Measurements from ENCODE around the gene PPT2. TPM values are rescaled to one million over a fixed set of nuclear protein-coding genes. Genes with fewer than 3 reads are reported as not detected.
"Not testable (repeated sequence)": the region's sequence is repeated elsewhere in the genome, so short reads cannot be mapped to it uniquely, and the experiment has no call there.

The PPT2 gene
- total RNA-seq, 1 donor from 2014 or later: 40.8 TPM

DNA sequence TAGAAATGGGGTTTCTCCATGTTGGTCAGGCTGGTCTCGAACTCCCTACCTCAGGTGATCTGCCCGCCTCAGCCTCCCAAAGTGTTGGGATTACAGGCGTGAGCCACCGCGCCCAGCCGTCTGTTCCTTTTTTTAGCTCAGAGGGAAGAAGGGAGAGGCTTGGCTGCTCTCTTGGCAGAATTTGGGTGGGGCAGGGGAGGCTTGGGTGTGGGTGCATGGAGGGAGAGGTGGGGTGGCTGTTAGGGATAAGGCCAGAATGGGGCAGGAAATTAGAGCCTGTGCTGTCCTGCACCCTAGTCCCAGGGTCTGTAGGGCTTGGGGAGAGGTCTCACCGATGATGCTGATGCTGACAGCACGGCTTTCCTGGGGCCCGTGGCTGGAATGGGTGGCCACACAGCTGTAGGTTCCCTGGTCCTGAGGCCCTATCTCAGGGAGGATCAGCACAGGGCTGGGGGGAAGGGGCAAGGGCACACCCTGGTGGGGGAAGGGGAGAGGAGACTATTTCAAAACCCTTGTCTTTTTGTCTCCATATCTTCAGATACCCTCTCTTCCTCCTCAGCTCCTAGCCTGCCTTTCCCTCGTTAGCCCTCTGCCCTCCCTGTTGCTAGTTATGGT lies 28.1 kb downstream of the PPT2 start:
- Mint-ChIP-seq H3K36me3 (ENCODE audit: unreplicated experiment) (peaks cover 27% of the 10 kb centered on the region), H3K4me1 (ENCODE audit: unreplicated experiment) (peaks cover 34% of the 10 kb centered on the region), H3K4me3 (ENCODE audit: unreplicated experiment) (no peak overlapping the region), H3K27ac (ENCODE audit: unreplicated experiment) (no peak overlapping the region), H3K9me3 (ENCODE audit: unreplicated experiment) (no peaks in the 10 kb centered on the region), H3K27me3 (ENCODE audit: unreplicated experiment) (no peaks in the 10 kb centered on the region)
- TF ChIP-seq, protein P1, sequence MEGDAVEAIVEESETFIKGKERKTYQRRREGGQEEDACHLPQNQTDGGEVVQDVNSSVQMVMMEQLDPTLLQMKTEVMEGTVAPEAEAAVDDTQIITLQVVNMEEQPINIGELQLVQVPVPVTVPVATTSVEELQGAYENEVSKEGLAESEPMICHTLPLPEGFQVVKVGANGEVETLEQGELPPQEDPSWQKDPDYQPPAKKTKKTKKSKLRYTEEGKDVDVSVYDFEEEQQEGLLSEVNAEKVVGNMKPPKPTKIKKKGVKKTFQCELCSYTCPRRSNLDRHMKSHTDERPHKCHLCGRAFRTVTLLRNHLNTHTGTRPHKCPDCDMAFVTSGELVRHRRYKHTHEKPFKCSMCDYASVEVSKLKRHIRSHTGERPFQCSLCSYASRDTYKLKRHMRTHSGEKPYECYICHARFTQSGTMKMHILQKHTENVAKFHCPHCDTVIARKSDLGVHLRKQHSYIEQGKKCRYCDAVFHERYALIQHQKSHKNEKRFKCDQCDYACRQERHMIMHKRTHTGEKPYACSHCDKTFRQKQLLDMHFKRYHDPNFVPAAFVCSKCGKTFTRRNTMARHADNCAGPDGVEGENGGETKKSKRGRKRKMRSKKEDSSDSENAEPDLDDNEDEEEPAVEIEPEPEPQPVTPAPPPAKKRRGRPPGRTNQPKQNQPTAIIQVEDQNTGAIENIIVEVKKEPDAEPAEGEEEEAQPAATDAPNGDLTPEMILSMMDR (IDR thresholded peaks at IDR 0.05): no peak
- no peak for DNase-seq (ENCODE audit: extremely low spot score, unreplicated experiment)

DNA sequence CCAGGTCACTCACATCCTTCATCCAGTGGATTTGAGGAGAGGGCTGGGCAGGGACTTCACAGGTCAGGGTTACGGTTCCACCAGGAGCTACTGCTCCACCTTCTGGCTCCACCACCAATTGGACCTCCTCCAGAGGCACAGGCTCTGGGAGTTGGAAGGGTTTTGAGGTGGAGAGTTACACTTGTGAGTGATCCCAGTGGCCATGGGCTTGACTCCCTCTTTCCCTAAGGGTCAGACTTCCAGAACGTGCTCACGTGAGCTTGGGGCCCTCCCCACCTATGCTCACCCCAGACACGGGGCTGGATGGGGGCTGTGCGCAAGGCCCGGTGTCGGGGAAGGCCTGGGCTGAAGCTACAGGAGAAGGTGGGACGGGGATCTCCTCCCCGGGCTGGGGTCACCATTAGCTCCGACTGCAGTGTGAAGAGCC lies 28.6 kb downstream of the PPT2 start:
- Mint-ChIP-seq H3K27ac (ENCODE audit: unreplicated experiment) (no peak overlapping the region), H3K4me1 (ENCODE audit: unreplicated experiment) (peaks cover 34% of the 10 kb centered on the region), H3K36me3 (ENCODE audit: unreplicated experiment) (peaks cover 32% of the 10 kb centered on the region), H3K27me3 (ENCODE audit: unreplicated experiment) (no peaks in the 10 kb centered on the region), H3K4me3 (ENCODE audit: unreplicated experiment) (no peak overlapping the region), H3K9me3 (ENCODE audit: unreplicated experiment) (no peaks in the 10 kb centered on the region)
- TF ChIP-seq, protein P1 (IDR thresholded peaks at IDR 0.05): no peak
- no peak for DNase-seq (ENCODE audit: extremely low spot score, unreplicated experiment)

DNA sequence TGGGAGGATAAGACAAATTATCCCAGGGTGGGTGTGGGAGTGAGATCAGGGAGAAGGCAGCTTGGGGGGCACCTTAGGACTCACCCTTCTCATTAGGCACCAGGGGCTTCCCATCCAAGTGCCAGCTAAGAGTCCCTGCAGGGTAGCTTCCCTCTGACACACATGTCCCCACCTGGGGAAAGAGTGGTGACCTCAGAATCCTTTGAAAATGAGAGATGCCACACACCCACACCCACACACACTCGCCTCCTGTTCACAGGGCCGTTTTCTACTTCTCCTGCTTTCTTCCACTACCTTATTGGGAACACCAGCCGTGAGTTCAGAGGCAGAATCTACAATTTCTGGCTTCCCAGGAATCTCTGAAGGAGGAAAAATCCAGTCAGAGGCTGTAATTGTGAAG lies 29.1 kb downstream of the PPT2 start:
- Mint-ChIP-seq H3K4me1 (ENCODE audit: unreplicated experiment) (peaks cover 36% of the 10 kb centered on the region), H3K36me3 (ENCODE audit: unreplicated experiment) (peaks cover 36% of the 10 kb centered on the region), H3K9me3 (ENCODE audit: unreplicated experiment) (no peaks in the 10 kb centered on the region), H3K4me3 (ENCODE audit: unreplicated experiment) (no peak overlapping the region), H3K27ac (ENCODE audit: unreplicated experiment) (no peak overlapping the region), H3K27me3 (ENCODE audit: unreplicated experiment) (no peaks in the 10 kb centered on the region)
- no peak for DNase-seq (ENCODE audit: extremely low spot score, unreplicated experiment)
- TF ChIP-seq, protein P1 (IDR thresholded peaks at IDR 0.05): no peak

DNA sequence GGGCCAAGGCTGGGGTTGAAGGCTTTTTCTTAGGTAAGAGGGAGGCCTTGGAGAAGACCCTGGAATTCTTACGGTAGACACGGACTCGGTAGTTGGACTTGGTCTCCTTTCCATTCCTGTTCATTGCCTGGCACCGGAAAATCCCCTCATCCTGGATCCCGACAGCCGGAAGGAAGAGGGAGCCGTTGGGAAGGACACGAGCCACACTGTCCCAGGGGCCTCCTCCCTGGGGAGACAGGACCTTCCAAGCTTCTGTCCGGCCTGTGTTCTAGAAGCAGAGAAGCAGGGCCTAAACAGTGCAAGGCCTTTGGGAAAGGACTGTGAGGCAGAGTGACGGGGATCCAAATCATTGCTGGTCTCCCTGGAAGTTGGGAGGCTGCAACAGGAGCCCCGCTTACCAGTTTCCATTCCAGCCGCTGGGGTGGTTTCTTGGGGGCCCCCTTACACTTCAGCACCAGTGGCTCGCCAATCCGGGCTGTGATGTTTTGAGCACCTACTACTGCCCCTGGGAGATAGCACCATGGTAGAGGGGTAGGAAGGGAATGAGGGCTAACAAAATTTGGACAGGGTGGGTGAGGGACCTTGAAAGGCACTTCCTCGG lies 29.6 kb downstream of the PPT2 start:
- Mint-ChIP-seq H3K4me1 (ENCODE audit: unreplicated experiment) (peaks cover 39% of the 10 kb centered on the region), H3K27me3 (ENCODE audit: unreplicated experiment) (no peaks in the 10 kb centered on the region), H3K4me3 (ENCODE audit: unreplicated experiment) (no peak overlapping the region), H3K27ac (ENCODE audit: unreplicated experiment) (no peak overlapping the region), H3K36me3 (ENCODE audit: unreplicated experiment) (peaks cover 36% of the 10 kb centered on the region), H3K9me3 (ENCODE audit: unreplicated experiment) (no peaks in the 10 kb centered on the region)
- no peak for DNase-seq (ENCODE audit: extremely low spot score, unreplicated experiment)
- TF ChIP-seq, protein P1 (IDR thresholded peaks at IDR 0.05): no peak

DNA sequence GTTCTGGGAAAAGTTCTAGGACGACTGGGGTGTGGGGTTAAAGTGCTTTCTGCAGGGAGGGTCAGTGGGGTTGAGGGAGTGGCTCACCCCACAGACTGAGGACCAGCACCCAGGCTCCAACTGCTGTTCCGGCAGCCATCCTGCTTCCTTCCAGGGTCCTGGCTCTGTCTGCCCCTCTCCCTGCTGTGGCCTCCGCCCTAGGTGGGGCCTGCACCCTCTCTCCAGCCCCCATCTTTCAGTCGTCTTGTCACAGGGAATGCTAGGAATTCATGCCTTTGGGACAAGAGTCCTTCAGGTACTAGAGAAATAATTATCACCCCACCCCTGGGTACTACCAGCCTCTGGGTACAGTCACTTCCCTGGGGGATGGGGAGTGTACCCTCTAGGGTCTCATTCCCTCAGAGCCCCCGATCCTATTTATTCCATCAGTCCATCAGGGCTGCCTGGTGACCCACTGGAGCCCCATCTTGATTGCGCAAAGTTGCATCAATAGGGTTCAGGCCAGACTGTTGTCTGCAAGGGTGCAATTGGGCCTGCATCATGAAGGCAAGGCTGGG lies 30.2 kb downstream of the PPT2 start, which contains the start of gene AGER:
TSS of gene AGER (minus strand) at position 170 of the 557 bp plus-strand sequence. CDS start at position 139, 31 bp downstream.
- H3K4me1 Mint-ChIP-seq (ENCODE audit: unreplicated experiment): peaks cover 39% of the 10 kb centered on the region
- no peak for DNase-seq (ENCODE audit: extremely low spot score, unreplicated experiment)

DNA sequence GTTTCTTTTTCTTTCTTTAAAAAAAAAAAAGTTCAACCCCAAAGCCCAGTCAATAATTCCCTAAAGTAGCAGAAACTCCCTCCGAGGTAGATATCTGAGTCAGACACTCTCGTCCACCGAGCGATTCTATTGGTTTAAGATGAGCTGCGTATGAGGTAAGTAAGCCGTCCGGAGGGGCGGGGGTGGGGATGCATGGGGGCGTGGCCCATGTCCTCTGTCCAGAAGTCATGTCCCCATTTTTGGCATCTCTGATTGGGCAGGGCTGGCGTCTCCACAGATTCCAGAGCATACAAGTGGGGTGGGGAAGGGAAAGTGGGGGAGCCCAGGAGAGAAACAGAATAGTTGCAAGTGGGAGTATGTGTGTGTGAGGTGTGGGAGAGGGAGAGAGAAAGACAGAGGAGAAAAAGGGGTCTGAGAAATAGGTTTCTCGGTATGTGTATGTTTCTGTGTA lies 31.8 kb downstream of the PPT2 start:
- not testable (repeated sequence) for DNase-seq (ENCODE audit: extremely low spot score, unreplicated experiment); H3K27me3 Mint-ChIP-seq (ENCODE audit: unreplicated experiment); H3K9me3 Mint-ChIP-seq (ENCODE audit: unreplicated experiment)
- H3K27ac Mint-ChIP-seq (ENCODE audit: unreplicated experiment): peak overlapping the region; percentile 76
- H3K36me3 Mint-ChIP-seq (ENCODE audit: unreplicated experiment): peaks cover 26% of the 10 kb centered on the region
- peak overlapping the region; percentile 26 for H3K4me3 Mint-ChIP-seq (ENCODE audit: unreplicated experiment)
- H3K4me1 Mint-ChIP-seq (ENCODE audit: unreplicated experiment): peaks cover 35% of the 10 kb centered on the region

More for the DNA sequence above, 30.2 kb downstream of the PPT2 start, which contains the start of gene AGER:
- H3K27me3 Mint-ChIP-seq (ENCODE audit: unreplicated experiment): no peaks in the 10 kb centered on the region
- peaks cover 34% of the 10 kb centered on the region for H3K36me3 Mint-ChIP-seq (ENCODE audit: unreplicated experiment)
- no peak within 1 kb of the TSS for H3K4me3 Mint-ChIP-seq (ENCODE audit: unreplicated experiment)
- TF ChIP-seq, protein P1 (IDR thresholded peaks at IDR 0.05): no peak
- peak within 1 kb of the TSS; percentile 34 for H3K27ac Mint-ChIP-seq (ENCODE audit: unreplicated experiment)
- H3K9me3 Mint-ChIP-seq (ENCODE audit: unreplicated experiment): no peaks in the 10 kb centered on the region

DNA sequence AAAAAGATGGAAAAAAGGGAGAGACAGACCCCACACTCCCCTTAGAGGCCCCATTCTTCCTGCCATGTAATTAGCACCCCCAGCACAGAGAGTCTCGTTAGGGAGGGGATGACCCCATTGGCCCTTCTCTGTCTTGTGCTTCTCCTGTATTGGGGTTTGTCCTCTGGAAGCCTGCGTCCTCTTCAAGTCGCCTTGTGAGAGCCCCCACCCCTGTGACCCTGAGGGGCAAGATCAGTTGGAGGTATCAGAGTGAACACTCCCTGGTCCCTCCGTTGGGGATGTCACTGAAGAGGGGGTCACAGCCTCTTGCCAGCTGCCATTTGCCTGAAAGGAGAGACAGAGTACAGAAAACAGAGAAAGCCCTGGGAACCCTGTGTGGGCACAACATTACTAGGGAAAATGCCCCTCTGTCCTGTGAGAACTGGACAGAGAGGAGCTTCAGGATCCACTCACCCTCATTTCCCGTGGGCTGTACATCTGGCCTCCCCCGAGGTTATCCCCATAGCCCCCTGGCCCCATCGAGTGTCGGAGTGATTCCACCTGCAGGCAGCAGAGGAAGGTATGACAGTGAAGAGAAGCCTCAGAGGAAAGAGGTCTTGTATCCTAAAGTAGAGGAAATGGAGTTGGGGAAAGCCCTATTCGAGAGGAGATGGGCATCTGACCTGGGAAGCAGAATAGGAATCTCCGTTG lies 32.4 kb downstream of the PPT2 start:
- H3K27me3 Mint-ChIP-seq (ENCODE audit: unreplicated experiment); H3K9me3 Mint-ChIP-seq (ENCODE audit: unreplicated experiment); DNase-seq (ENCODE audit: extremely low spot score, unreplicated experiment): not testable (repeated sequence)
- H3K36me3 Mint-ChIP-seq (ENCODE audit: unreplicated experiment): peaks cover 20% of the 10 kb centered on the region
- peaks cover 40% of the 10 kb centered on the region for H3K4me1 Mint-ChIP-seq (ENCODE audit: unreplicated experiment)
- H3K27ac Mint-ChIP-seq (ENCODE audit: unreplicated experiment): peak overlapping the region; percentile 76
- H3K4me3 Mint-ChIP-seq (ENCODE audit: unreplicated experiment): peak overlapping the region; percentile 26
